Cerebellar cortex (tissue), 1 donor: ENCODE results near the gene HDGFL3.

Source experiments
- DNase-seq: peaks from one replicate; pipeline ENCODE4 v3.0.0-alpha.2; 2015; ENCODE audit warnings: low spot score

The HDGFL3 gene

DNA sequence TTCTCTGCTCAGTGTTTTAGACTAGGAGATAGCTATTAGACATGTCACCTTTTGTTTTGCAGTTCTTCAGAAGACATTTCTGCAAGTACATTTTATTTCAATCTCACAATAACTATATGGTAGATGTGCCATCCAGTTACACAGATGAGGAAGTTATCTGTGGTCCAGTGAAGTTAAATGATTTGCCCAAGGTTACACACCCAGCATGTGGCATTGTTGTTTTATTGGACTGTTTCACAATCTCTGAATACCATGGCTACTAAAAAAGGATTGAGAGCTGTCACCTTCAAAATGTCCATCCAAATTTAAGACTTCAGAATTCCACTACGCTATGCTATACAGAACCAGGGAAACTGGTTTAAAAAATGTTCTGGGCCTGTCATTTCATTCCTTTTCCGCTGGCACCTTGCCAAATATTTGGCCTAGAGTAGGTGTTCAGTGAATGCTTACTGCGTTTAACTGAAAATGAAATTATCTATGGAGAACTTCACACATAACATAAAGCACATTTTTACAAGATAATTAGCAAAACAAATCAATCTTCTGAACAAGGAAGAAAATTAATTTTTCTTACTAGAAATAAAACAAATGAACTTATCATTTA is 80.0 kb downstream of the HDGFL3 start:
- no peak for DNase-seq

DNA sequence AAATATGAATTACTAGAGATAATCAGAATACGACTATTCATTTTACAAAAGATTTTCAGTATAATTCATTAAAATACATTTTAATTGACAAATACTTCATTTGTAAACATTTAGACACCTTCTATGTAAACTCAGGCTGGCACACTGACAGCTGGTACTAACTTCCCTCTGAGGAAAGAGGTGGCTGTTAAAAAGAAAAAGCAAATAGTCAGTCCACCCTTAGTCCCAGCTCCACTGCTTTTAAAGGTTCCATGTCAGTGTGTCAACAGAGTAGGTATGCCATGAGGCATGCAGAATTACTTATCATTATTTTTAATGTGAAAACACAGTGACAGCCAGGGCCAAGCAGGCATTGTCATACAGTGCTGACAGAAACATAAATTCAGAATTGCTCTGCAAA is 84.1 kb downstream of the HDGFL3 start:
- no peak for DNase-seq

DNA sequence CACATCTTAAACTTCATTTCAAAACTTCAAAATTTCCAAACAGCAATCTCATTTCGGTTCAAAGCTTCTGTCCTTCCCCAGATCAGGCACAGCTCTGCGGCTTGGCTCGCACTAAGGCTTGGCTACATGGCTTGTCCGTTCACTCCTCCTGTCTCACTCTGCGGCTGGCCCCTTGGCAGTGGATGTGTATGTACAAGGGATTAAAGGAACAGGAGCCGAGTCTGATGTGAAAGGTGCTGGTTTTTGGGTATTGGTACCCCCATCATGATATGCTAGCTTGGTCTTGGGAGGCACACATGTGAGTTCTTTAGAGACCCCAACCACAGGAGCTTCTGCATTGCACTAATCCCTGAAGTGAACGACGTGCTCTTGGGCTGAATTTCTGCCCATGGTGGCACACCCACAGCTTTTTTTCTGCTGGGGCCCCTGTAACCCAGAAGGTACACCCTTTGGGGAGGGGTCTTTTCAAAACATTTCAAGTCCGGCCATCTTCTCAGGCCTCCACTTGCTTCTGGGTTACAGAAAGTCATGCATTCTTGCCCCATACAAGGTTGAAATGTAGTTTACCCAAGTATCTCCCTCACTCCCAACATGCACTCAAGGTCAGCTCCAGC is 87.5 kb downstream of the HDGFL3 start:
- peak; percentile 20 for DNase-seq

DNA sequence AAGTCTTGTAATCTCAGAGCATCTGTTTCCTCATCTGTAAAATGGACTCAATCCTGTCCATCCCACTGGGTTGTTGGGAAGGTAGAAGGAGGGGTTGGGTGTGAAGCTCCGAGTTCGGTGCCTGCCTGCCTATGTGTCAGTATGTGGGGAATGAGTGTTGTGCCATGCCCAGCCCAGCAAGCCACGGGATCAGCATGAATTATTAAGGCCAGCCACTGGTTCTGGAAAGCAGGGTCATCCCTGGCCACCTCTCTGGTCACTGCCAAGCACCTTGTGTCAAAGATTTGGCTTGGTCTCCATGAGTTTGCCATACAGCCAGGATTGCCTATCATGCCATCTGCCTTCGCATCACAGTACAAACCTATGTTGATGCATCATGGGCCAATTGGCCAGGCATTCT is 88.7 kb downstream of the HDGFL3 start:
- peak; percentile 48 for DNase-seq

DNA sequence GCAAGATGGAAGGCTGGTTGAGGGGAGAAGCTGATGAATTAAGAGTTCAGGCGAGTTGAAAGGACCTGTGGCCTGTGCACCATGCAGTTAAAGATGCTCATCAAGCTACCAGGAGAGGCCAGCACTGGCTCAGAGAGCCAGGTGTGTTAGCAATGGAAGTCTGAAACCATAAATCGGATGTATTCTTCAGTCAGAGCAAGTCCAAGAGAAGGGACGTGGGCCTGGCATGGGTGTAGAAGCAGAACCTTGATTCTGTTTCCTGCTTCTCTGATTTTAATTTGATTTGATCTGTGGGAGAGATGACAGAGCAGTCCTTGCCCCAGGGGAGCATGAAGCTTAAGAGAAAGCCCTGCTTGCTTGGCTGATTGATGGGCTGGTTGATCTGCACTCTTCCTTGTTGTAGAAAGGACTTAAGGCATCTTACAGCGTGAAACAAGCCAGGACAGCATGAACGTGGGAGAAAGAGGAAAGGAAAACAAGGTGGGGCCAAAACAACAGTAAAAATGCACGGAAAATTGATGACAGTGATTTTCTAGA is 89.3 kb downstream of the HDGFL3 start:
- no peak for DNase-seq

DNA sequence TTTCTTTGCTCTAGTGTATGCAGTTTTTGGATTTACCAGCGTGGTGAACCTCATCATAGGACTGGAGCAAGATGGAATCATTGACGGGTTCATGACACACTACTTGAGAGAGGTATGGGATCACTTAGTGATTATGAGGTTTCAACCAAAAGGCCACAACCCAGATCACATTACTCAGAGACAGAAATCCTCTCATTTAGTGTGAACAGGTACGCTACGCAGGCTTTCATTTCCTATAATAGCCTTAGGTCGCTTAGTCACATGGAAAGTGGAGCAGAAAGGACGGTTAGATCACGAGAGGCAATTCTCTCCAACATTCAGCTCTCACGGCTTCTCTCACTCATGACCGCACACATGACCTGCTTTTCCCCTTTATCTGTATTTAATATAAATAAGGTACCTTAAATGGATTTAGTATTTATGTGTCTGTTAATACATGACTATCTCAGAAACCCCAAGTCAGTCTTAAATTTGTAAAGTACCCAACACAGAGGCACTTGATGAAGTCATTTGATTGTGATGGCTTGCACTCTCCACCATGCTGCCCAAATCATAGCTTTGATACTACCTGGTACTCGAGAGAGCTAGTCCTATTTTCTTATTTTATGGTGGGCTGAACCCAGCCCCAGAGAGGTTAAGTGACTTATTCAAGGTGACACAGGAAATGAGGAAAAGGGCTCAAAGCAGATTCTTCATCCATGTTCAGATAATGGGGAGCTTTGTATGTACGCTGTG is 91.6 kb downstream of the HDGFL3 start:
- no peak for DNase-seq

DNA sequence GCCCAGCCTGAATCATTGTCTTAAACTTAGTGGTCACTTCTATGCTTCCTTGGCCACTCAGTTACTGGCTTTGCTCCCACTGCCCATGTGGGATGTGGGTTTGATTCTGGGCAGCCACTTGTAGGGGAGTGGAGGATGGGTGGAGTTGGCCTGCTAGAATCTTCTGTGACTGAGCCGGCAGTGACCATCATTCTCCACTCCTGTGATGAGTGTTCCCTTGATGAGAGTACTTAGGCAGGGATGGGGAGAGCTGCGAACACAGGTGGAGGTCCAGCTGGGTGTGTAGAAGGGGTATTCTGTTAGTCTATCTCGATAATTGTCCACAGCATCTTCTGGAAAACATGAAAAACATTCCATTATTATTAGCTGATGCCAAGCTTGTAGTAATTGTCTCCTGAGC is 92.2 kb downstream of the HDGFL3 start:
- no peak for DNase-seq

DNA sequence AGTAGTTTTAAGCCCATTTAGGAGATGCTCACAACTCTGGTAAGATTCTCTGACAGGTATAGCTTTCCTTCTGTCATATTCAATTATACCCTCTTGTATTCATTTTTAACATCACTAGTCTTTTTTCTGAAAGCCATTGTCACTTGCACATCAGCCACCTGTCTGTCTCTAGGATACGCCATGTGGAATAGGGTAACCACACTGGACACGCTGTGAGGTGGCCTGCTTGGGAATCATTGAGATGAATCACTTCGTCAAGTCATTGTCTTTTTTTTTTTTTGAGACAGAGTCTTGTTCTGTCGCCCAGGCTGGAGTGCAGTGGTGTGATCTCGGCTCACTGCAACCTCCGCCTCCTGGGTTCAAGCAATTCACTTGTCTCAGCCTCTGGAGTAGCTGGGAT is 92.8 kb downstream of the HDGFL3 start:
- no peak for DNase-seq

DNA sequence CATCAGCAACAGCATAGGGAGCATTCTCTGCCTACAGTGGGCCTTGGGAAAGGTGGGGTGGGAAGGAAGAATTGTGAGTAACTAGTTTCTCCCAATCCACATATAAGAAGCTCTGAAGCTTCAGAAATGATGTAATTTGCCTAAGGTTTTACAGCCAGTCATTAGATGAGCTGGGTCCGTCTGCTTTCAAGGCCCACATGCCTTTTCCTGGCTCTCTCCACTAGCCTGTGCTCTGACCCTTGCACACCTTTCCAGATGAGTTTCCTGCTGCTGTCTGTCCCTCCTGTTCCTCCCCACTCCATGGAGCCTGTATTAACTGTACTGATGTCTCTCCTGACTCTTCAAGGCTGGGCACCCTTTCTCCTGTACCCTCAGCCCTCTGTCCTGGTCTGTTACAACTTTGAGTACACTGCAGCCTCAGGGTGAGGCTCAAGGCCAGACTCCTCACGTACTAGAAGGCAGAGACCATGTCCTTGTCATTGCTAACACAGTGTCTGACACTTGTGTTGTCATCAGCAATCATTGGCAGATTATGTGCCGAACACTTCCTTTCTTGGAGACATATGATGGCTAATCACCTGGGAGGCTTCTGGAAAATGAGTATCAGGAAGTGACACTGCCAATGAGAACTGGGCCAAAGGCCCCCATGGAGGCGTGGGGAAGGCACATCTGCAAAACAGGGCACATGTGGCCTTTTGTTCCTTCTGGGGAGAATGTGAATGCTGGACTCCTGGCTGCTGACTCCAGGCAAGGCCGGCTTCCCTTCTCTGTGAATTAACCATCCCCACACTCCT is 93.5 kb downstream of the HDGFL3 start:
- DNase-seq, result no peak

DNA sequence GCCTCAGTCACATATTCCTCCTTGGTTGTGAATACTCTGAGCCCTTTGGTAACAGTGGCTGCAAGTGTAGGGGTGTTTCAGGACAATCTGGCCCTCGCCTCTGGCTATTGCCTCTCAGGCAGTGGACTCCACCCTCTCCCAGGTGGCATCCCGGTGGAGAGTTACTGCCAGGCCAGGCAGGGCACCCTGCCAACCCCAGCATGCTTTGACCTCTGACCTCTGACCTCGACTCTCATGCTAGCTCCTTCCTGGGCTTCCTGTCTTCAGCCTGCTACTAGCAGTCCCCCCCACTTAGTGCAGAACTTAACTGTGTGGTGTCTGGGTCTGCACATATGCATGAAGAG is 94.7 kb downstream of the HDGFL3 start:
- DNase-seq, result no peak

DNA sequence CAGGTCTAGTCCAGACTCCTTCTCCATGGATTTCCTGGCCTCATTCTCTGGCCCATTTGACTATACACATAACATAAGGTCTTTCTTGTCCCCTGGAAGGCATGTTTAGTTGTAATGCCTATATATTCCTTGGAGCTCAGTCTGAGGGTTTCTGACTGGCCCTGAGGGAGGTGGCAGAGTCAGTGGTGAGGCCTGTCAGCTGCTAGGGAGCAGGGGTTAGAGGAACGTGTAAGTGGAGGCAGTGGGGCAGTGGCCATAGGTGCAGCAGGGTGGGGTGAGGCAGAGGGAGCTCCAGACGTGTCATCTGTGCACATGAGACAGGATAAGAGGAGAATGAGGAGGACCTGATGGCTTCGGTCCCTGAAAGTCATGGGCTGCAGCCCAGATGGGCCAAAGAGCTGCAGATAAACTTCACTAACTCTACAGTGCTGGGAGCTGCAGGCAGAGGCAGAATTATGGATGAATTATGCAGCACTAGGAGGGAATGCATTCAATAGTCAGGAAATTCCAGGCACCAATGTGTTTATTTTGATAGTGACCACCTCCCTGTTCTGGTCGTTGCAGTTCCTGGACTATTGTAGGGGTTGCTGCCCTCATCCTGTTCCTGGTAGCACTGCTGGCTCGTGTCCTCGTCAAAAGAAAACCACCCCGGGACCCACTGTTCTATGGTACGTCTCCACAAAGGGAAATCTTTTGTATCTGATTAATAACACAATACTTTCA is 95.2 kb downstream of the HDGFL3 start:
- DNase-seq, result no peak

DNA sequence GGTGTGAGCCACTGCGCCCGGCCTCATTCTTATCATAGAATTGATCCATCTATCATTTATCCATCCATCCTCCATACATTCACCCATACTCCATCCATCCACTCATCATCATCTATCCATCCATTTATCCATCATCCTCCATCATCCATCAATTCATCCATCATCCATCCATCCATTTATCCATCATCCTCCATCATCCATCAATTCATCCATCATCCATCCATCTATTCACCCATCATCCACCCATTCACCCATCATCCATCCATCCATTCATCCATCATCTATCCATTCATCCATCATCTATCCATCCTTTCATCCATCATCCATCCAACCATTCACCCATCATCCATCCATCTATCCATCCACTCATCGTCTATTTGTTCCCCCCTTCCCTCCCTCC is 96.5 kb downstream of the HDGFL3 start:
- DNase-seq, result no peak

DNA sequence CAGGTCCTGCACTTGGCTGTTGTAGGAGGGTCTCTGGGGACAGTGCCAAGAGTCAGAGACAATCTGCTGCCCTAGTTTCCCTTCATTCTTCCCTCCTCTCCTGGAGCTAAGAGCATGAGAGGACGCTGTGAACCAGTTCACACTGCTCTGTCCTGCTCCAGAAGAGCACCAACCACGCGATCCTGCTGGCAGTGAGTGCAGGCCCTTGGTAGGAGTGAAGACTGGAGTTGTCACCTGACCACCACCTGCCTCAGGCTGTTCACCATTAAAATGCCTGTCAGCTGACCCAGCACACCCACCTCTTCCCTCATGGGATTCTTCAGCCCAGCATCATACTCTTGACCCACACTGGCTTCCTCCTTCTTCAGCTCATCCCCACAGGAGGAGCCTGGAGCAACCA is 97.2 kb downstream of the HDGFL3 start:
- no peak for DNase-seq

DNA sequence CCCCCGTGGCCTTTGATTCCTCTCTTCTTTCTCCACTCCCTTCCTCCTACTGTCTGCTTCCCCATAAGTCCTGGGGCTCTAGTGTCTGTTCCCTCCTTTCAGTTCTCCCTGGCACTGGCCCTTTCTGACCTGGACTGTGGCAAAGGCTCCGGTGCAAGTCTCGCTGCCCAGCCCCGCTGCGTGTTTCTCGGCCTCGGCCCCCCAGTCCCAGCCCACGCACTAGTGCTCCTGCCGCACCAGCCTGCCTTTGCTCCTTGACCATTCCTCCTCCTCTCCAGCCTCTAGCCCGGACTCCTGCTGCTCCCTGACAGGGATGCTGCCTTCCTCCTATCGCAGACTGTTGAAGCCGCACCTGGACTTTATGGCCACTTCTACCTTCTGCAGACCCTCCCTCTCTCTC is 98.1 kb downstream of the HDGFL3 start:
- no peak for DNase-seq

DNA sequence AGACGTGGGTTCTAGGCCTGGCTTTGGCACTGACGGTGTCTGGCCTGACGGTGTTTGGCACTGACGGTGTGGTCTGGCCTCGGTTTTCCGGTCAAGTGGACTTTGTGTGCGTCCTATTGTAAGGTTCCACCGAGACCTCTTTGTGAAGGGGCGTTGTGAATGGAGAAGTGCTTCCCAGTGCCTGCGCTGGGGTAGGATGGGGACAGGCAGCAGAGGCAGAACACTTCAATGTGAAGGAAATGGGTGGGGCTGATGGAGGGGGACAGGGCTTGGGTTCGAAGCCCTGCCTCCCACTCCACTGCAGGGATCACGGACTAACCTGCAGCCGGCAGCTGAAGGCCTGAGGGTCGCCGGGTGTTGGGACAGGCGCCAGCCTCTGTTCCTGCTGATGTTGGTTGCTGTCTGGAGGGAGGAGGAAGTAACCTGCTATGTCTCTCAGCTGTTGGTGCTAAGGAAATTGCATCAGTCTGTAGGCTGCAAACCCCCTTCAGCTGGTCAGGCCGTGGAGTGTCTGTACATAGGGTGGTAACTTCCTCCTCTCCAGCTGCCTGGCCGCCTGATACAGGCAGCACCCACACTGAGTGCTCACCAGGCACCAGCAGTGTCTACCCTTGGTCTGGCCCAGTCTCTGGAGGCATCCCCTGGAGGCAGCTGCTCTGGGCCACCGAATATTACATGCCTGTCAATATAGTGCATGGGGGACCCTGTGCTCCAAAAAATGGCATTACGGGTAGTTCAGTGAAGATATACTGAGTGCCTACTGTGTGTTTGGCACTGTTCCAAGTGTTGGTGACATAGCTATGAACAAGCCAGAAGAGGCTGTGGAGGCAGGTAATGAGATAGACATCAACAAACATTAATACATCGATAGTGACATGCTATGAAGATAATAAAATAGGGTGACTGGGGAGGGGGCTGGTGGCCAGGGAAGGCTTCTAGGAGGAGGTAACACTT is 99.1 kb downstream of the HDGFL3 start:
- no peak for DNase-seq

DNA sequence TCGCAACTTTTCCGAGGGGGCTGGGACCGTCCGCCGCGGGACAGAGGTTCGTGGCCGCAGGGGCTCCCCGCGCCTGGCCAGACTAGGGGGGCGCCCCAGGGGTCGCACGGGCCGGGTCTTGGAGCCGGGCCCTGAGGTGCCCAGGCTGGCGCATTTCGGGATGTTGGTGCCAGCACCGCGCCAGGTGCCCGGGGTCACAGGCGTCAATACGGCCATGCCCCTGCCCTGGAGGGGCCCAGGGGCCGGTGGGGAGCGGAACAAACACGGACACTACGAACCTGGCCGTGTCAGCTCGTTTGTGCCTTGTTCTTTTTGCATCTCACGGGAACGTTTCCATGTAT is 99.8 kb downstream of the HDGFL3 start:
- DNase-seq, result no peak

DNA sequence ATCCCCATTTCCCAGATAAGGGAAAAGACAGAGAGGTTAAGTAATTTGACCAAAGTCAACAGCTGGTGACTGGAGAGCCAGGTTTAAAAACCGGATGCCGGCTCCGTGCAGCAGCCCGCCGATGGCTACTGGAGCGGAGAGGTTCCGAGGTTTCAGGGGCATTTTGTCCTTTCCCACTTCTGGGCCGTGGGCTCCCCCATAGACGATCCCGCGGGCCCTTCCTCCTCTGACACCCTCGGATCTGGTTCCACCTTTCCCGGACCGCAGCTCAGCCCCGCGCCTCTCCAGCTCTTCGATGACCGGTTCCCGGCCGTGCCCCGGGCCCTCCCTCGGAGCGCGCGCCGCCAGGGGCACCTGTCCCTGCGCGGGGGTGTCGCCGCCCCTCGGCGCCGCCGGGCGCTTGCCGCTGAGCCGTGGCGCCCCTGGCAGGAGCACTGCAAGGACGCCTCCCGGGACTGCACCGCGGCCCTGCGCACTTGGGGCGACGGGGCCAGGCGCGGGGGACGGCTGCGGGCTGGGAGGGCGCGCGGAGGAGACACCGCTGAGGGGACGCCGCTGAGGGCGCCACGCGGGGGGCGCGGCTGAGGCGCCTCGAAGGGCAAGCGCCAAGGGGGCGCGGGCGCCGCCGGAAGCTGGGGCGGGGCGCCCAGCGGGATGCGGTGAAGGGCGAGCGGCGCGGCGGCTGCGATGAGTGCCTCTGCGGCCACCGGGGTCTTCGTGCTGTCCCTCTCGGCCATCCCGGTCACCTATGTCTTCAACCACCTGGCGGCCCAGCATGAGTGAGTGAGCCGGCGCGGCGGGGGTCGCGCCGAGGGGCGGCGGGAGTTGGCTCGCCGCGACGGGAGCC is 100.4 kb downstream of the HDGFL3 start, which contains the start of gene TM6SF1:
Gene TM6SF1, plus strand, starts transcription at position 652 of the 847 bp plus-strand sequence. Its CDS starts 36 bp downstream, at position 688.
- DNase-seq, result no peak

DNA sequence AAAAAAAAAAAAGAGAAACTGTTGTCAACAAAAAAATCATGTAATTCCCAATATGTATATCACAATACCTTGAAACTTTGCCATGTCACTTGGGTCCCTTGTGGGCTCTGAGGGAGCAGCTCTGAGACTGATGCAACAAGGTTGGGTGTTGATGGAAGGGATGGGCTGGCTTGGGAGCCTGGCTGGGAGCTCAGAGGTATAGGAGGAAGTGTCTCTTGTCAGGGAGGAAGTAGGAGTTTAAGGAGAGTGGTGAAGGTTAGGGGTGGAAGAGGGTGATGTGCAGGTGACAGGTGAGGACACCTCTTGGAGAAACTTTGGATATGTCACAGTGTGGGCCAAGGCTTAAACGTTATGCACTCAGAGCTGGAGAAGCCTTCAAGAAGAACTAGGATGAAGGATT is 102.2 kb downstream of the HDGFL3 start:
- DNase-seq, result no peak

DNA sequence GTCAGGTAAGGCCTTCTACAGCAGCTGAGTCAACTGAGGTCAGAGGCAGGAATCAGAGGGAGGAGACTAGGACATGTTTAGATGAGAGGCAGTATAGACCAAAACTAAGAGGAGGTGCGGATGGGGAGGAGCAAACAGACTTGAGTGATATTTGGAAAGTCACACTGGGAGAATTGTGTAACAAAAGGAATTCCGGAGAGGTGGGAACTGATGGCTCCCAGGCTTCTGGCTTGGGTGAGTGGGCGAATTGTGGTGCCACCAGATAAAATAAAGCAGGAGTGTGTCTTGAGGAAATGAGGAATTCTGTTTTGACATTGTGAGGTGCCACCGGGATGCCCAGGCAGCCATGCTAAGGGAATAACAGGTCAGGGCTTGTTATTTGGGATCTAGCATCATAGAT is 103.5 kb downstream of the HDGFL3 start:
- DNase-seq, result no peak

DNA sequence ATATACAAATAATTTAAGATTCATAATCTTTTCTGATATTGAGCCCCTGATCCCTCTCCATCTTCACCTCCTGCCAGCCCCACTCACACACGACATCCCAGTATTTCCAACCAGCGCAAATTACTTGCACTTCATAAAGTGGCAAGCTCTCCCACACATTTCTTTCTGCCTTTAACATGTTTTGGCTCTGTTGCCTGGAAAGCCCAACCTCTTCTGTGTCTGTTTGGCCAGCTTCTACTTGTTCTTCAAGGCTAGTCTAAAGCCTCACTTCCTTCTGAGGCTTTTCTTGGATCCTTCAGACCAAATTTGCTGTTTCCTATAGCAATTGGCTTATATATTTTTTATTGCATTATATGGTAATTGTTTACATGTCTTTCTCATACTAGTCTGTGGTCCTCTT is 105.3 kb downstream of the HDGFL3 start:
- DNase-seq, result no peak
